Transverse colon (tissue), 4 donors: ENCODE results near the gene CPTP.

Experiments used
- CTCF ChIP-seq, 5 experiments: fragments of 200-600 bp in 3 of 5; fragments of 450-650 bp in 2 of 5; sonication (generic) in 3 of 5; IDR thresholded peaks; 1 replicate in 2 of 5; 2 replicates in 3 of 5; pipeline ENCODE4 v1.5.1; 2016 to 2017; ENCODE audit warnings: antibody characterized with exemption in 5 of 5, inconsistent platforms in 3 of 5, mild to moderate bottlenecking in 2 of 5, moderate library complexity in 1 of 5
- POLR2A ChIP-seq: fragments of 450-650 bp; IDR thresholded peaks from one replicate; pipeline ENCODE4 v1.6.1; 2016; ENCODE audit warnings: antibody characterized with exemption, mild to moderate bottlenecking, moderate library complexity
- POLR2AphosphoS5 ChIP-seq, 3 donors: sonication (generic); formaldehyde crosslinking; IDR thresholded peaks; one replicate each; pipeline ENCODE4 v1.6.1; 2016; ENCODE audit warnings: antibody characterized with exemption in 3 of 3

GRCh38 chr1:1280782-1281481, 43.7 kb upstream of the CPTP start:
- TF ChIP-seq POLR2AphosphoS5 (IDR thresholded peaks at IDR 0.05) (no peak), CTCF (IDR thresholded peaks at IDR 0.05) (no peak), POLR2A (no peak)
